ENCODE measurements around the gene PAK1IP1. TPM values are rescaled to one million over a fixed set of nuclear protein-coding genes. Genes with fewer than 3 reads are reported as not detected.

Gene PAK1IP1
- total RNA-seq, 5 donors from 2014 or later (not counting 1 experiment from before 2014, with no cell fraction given) = 5.2 to 10.2 (median 7.4) TPM

GRCh38 chr6:10681795-10682194 lies 13.0 kb upstream of the PAK1IP1 start:
- POLR2A ChIA-PET = no interaction called here
- DNase-seq (no peak), ATAC-seq (replicated peaks in 1 of 4) (no peak)
- Mint-ChIP-seq H3K27me3 (peaks cover 0 to 3% of the 10 kb centered on the region in 2 donors), H3K36me3 (no peaks in the 10 kb centered on the region), H3K27ac (no peak overlapping the region), H3K9me3 (no peaks in the 10 kb centered on the region), H3K4me3 (no peak overlapping the region), H3K4me1 (peaks cover 5 to 23% (median 8%) of the 10 kb centered on the region in 3 donors)
- no peaks in the 10 kb centered on the region for H3K36me3 ChIP-seq (ENCODE audit: control insufficient read depth in 2 of 2, extremely low read depth in 1 of 2, insufficient read depth in 1 of 2, low read length in 1 of 2)
- no peak overlapping the region for H3K4me3 ChIP-seq (ENCODE audit: control insufficient read depth in 1 of 2, extremely low read depth in 1 of 2, low read length in 1 of 2)
- H3K9me3 ChIP-seq = no peaks in the 10 kb centered on the region
- no CpG with 5 or more reads among the region's 3 CpGs for WGBS (ENCODE audit: insufficient coverage)
- H3K4me1 ChIP-seq (ENCODE audit: control insufficient read depth in 1 of 2, extremely low read depth in 1 of 2, insufficient read depth in 2 of 2, low read length in 2 of 2) = peaks cover 13 to 15% of the 10 kb centered on the region in 2 experiments
- peaks cover 0 to under 1% of the 10 kb centered on the region in 2 experiments for H3K27me3 ChIP-seq (replicated peaks in 1 of 2; ENCODE audit: control insufficient read depth in 2 of 2, extremely low read depth in 1 of 2, insufficient read depth in 2 of 2, low read length in 1 of 2)
- H3K27ac ChIP-seq (ENCODE audit: low read length) = no peak overlapping the region
- CTCF ChIA-PET = no interaction called here

GRCh38 chr6:10682355-10682988 lies 12.3 kb upstream of the PAK1IP1 start:
- no peak overlapping the region for H3K4me3 Mint-ChIP-seq
- peaks cover 0 to 3% of the 10 kb centered on the region in 2 donors for H3K27me3 Mint-ChIP-seq
- Histone ChIP-seq H3K27me3 (replicated peaks in 1 of 2; ENCODE audit: control insufficient read depth in 2 of 2, extremely low read depth in 1 of 2, insufficient read depth in 2 of 2, low read length in 1 of 2) (peaks cover 0 to 2% of the 10 kb centered on the region in 2 experiments), H3K27ac (ENCODE audit: low read length) (no peak overlapping the region), H3K4me1 (ENCODE audit: control insufficient read depth in 1 of 2, extremely low read depth in 1 of 2, insufficient read depth in 2 of 2, low read length in 2 of 2) (peaks cover 13 to 15% of the 10 kb centered on the region in 2 experiments), H3K4me3 (ENCODE audit: control insufficient read depth in 1 of 2, extremely low read depth in 1 of 2, low read length in 1 of 2) (no peak overlapping the region), H3K9me3 (no peaks in the 10 kb centered on the region), H3K36me3 (ENCODE audit: control insufficient read depth in 2 of 2, extremely low read depth in 1 of 2, insufficient read depth in 1 of 2, low read length in 1 of 2) (no peaks in the 10 kb centered on the region)
- H3K4me1 Mint-ChIP-seq = peaks cover 5 to 23% (median 8%) of the 10 kb centered on the region in 3 donors
- CTCF ChIA-PET = no interaction called here
- H3K27ac Mint-ChIP-seq = peak overlapping the region; percentile 45 to 57
- ATAC-seq (replicated peaks in 1 of 4) (no peak), DNase-seq (no peak)
- H3K36me3 Mint-ChIP-seq = no peaks in the 10 kb centered on the region
- no peaks in the 10 kb centered on the region for H3K9me3 Mint-ChIP-seq
- POLR2A ChIA-PET = no interaction called here

- H3K27ac Mint-ChIP-seq = no peak overlapping the region
- peaks cover 13 to 15% of the 10 kb centered on the region in 2 experiments for H3K4me1 ChIP-seq (ENCODE audit: control insufficient read depth in 1 of 2, extremely low read depth in 1 of 2, insufficient read depth in 2 of 2, low read length in 2 of 2)
- peaks cover 0 to 2% of the 10 kb centered on the region in 2 experiments for H3K27me3 ChIP-seq (replicated peaks in 1 of 2; ENCODE audit: control insufficient read depth in 2 of 2, extremely low read depth in 1 of 2, insufficient read depth in 2 of 2, low read length in 1 of 2)
- ATAC-seq (replicated peaks in 1 of 4) = no peak
- no peaks in the 10 kb centered on the region for H3K36me3 Mint-ChIP-seq
- H3K4me1 Mint-ChIP-seq = peaks cover 5 to 23% (median 8%) of the 10 kb centered on the region in 3 donors
- H3K4me3 ChIP-seq (ENCODE audit: control insufficient read depth in 1 of 2, extremely low read depth in 1 of 2, low read length in 1 of 2) = no peak overlapping the region
- H3K36me3 ChIP-seq (ENCODE audit: control insufficient read depth in 2 of 2, extremely low read depth in 1 of 2, insufficient read depth in 1 of 2, low read length in 1 of 2) = no peaks in the 10 kb centered on the region
- no peak overlapping the region for H3K27ac ChIP-seq (ENCODE audit: low read length)
- ChIA-PET CTCF (no interaction called here), POLR2A (no interaction called here)
- DNase-seq = no peak
- H3K4me3 Mint-ChIP-seq = no peak overlapping the region
- H3K9me3 Mint-ChIP-seq = no peaks in the 10 kb centered on the region
- WGBS (ENCODE audit: insufficient coverage) = 40% methylated on average over 1 of the region's 5 CpGs
- no peaks in the 10 kb centered on the region for H3K9me3 ChIP-seq
- peaks cover 0 to 3% of the 10 kb centered on the region in 2 donors for H3K27me3 Mint-ChIP-seq
These were observed 10.2 kb upstream of the PAK1IP1 start for GRCh38 chr6:10684618-10685017.

GRCh38 chr6:10685092-10685915 lies 9.5 kb upstream of the PAK1IP1 start:
- no peak overlapping the region for H3K27ac Mint-ChIP-seq
- no peaks in the 10 kb centered on the region for H3K36me3 ChIP-seq (ENCODE audit: control insufficient read depth in 2 of 2, extremely low read depth in 1 of 2, insufficient read depth in 1 of 2, low read length in 1 of 2)
- ChIA-PET CTCF (no interaction called here), POLR2A (no interaction called here)
- peaks cover 0 to 2% of the 10 kb centered on the region in 2 experiments for H3K27me3 ChIP-seq (replicated peaks in 1 of 2; ENCODE audit: control insufficient read depth in 2 of 2, extremely low read depth in 1 of 2, insufficient read depth in 2 of 2, low read length in 1 of 2)
- no peaks in the 10 kb centered on the region for H3K9me3 ChIP-seq
- H3K4me3 ChIP-seq (ENCODE audit: control insufficient read depth in 1 of 2, extremely low read depth in 1 of 2, low read length in 1 of 2) = no peak overlapping the region
- H3K27ac ChIP-seq (ENCODE audit: low read length) = no peak overlapping the region
- DNase-seq (no peak), ATAC-seq (replicated peaks in 1 of 4) (no peak)
- no peaks in the 10 kb centered on the region for H3K9me3 Mint-ChIP-seq
- H3K4me3 Mint-ChIP-seq = no peak overlapping the region
- no peaks in the 10 kb centered on the region for H3K36me3 Mint-ChIP-seq
- H3K27me3 Mint-ChIP-seq = peaks cover 0 to 3% of the 10 kb centered on the region in 2 donors
- H3K4me1 ChIP-seq (ENCODE audit: control insufficient read depth in 1 of 2, extremely low read depth in 1 of 2, insufficient read depth in 2 of 2, low read length in 2 of 2) = peaks cover 13 to 15% of the 10 kb centered on the region in 2 experiments
- peaks cover 5 to 23% (median 8%) of the 10 kb centered on the region in 3 donors for H3K4me1 Mint-ChIP-seq
- no CpG with 5 or more reads among the region's 3 CpGs for WGBS (ENCODE audit: insufficient coverage)

- H3K4me1 ChIP-seq (ENCODE audit: control insufficient read depth in 1 of 2, extremely low read depth in 1 of 2, insufficient read depth in 2 of 2, low read length in 2 of 2) = peaks cover 13 to 15% of the 10 kb centered on the region in 2 experiments
- Mint-ChIP-seq H3K4me1 (peaks cover 5 to 23% (median 8%) of the 10 kb centered on the region in 3 donors), H3K9me3 (no peaks in the 10 kb centered on the region), H3K27me3 (peaks cover 0 to 3% of the 10 kb centered on the region in 2 donors), H3K27ac (no peak overlapping the region), H3K36me3 (no peaks in the 10 kb centered on the region), H3K4me3 (no peak overlapping the region)
- H3K27ac ChIP-seq (ENCODE audit: low read length) = no peak overlapping the region
- ChIA-PET CTCF (no interaction called here), POLR2A (no interaction called here)
- H3K9me3 ChIP-seq = no peaks in the 10 kb centered on the region
- DNase-seq = no peak
- no CpG with 5 or more reads among the region's 8 CpGs for WGBS (ENCODE audit: insufficient coverage)
- no peak overlapping the region for H3K4me3 ChIP-seq (ENCODE audit: control insufficient read depth in 1 of 2, extremely low read depth in 1 of 2, low read length in 1 of 2)
- H3K27me3 ChIP-seq (replicated peaks in 1 of 2; ENCODE audit: control insufficient read depth in 2 of 2, extremely low read depth in 1 of 2, insufficient read depth in 2 of 2, low read length in 1 of 2) = peaks cover 0 to 2% of the 10 kb centered on the region in 2 experiments
- ATAC-seq (replicated peaks in 1 of 4) = no peak
- no peaks in the 10 kb centered on the region for H3K36me3 ChIP-seq (ENCODE audit: control insufficient read depth in 2 of 2, extremely low read depth in 1 of 2, insufficient read depth in 1 of 2, low read length in 1 of 2)
These were observed 7.9 kb upstream of the PAK1IP1 start for GRCh38 chr6:10686901-10687300.

- no peak overlapping the region for H3K4me3 Mint-ChIP-seq
- no peak overlapping the region for H3K27ac Mint-ChIP-seq
- H3K27me3 Mint-ChIP-seq = peaks cover 0 to 3% of the 10 kb centered on the region in 2 donors
- CTCF ChIA-PET = interaction anchor here in 1 of 2 donors (0.5 kb wide), 1 partner anchor 1544 kb away, joined by 4 read pairs; no protein-coding TSS in a partner anchor
- POLR2A ChIA-PET = no interaction called here
- WGBS (ENCODE audit: insufficient coverage) = no CpG with 5 or more reads among the region's 6 CpGs
- peaks cover 9 to 12% of the 10 kb centered on the region in 2 experiments for H3K4me1 ChIP-seq (ENCODE audit: control insufficient read depth in 1 of 2, extremely low read depth in 1 of 2, insufficient read depth in 2 of 2, low read length in 2 of 2)
- no peaks in the 10 kb centered on the region for H3K36me3 ChIP-seq (ENCODE audit: control insufficient read depth in 2 of 2, extremely low read depth in 1 of 2, insufficient read depth in 1 of 2, low read length in 1 of 2)
- no peak for ATAC-seq (replicated peaks in 1 of 4)
- H3K9me3 ChIP-seq = no peaks in the 10 kb centered on the region
- no peak overlapping the region for H3K27ac ChIP-seq (ENCODE audit: low read length)
- no peaks in the 10 kb centered on the region for H3K9me3 Mint-ChIP-seq
- H3K27me3 ChIP-seq (replicated peaks in 1 of 2; ENCODE audit: control insufficient read depth in 2 of 2, extremely low read depth in 1 of 2, insufficient read depth in 2 of 2, low read length in 1 of 2) = peaks cover 0 to 2% of the 10 kb centered on the region in 2 experiments
- no peaks in the 10 kb centered on the region for H3K36me3 Mint-ChIP-seq
- DNase-seq = no peak
- peaks cover 4 to 19% (median 4%) of the 10 kb centered on the region in 3 donors for H3K4me1 Mint-ChIP-seq
- H3K4me3 ChIP-seq (ENCODE audit: control insufficient read depth in 1 of 2, extremely low read depth in 1 of 2, low read length in 1 of 2) = no peak overlapping the region
These were observed 7.2 kb upstream of the PAK1IP1 start for GRCh38 chr6:10687582-10687981.

Data from T-cell (primary cell).